HL-60 (cell line): ENCODE data around the gene ARHGAP29.

Experiments
- DNase-seq, 2 experiments: peaks; one replicate each; pipeline ENCODE4 v3.0.0-alpha.2; 2010 to 2020; ENCODE audit warnings: low read depth in 1 of 2, low spot score in 1 of 2
- H3K27ac ChIP-seq: fragments of 250-450 bp; sonication (Bioruptor Pico); replicated peaks from 2 replicates; pipeline ENCODE4 v1.5.1; 2020; ENCODE audit warnings: mild to moderate bottlenecking, moderate library complexity
- H3K27me3 ChIP-seq: fragments of 250-450 bp; sonication (Bioruptor Pico); 2 replicates; pipeline ENCODE4 v1.5.1; 2021; ENCODE audit warnings: mild to moderate bottlenecking, moderate library complexity; ENCODE audit not compliant: insufficient read depth, poor library complexity, severe bottlenecking
- H3K4me3 ChIP-seq: replicated peaks from 2 replicates; pipeline ENCODE4 v1.5.1; 2011; ENCODE audit warnings: mild to moderate bottlenecking, control low read depth, low read length; ENCODE audit not compliant: insufficient read depth
- CTCF ChIP-seq: IDR thresholded peaks from one replicate; pipeline ENCODE4 v1.5.1; 2011; ENCODE audit warnings: low read length, control low read depth, inconsistent platforms; ENCODE audit not compliant: insufficient read depth
- GABPA ChIP-seq: IDR thresholded peaks from 2 replicates; pipeline ENCODE4 v1.6.1; 2012; ENCODE audit warnings: low read depth
- POLR2AphosphoS5 ChIP-seq: IDR thresholded peaks from 2 replicates; pipeline ENCODE4 v1.6.1; 2012; ENCODE audit warnings: low read depth
- REST ChIP-seq: IDR thresholded peaks from 2 replicates; pipeline ENCODE4 v1.6.1; 2012; ENCODE audit warnings: low read depth; ENCODE audit not compliant: insufficient replicate concordance
- SPI1 ChIP-seq: IDR thresholded peaks from 2 replicates; pipeline ENCODE4 v1.6.1; 2012; ENCODE audit warnings: low read depth, mild to moderate bottlenecking, borderline replicate concordance

Gene ARHGAP29

GRCh38 chr1:94218332-94218731, 19.1 kb downstream of the ARHGAP29 start:
- Histone ChIP-seq H3K4me3 (no peak overlapping the region), H3K27me3 (peaks cover 9% of the 10 kb centered on the region), H3K27ac (no peak overlapping the region)
- no peak for DNase-seq
- TF ChIP-seq POLR2AphosphoS5 = no peak
- no peak for TF ChIP-seq GABPA
- no peak for TF ChIP-seq SPI1
- TF ChIP-seq REST = no peak
- TF ChIP-seq CTCF = no peak

- Histone ChIP-seq H3K27ac (no peak overlapping the region), H3K27me3 (peaks cover 7% of the 10 kb centered on the region), H3K4me3 (no peak overlapping the region)
- no peak for DNase-seq
- TF ChIP-seq REST (no peak), GABPA (no peak), POLR2AphosphoS5 (no peak), SPI1 (no peak), CTCF (no peak)
These were observed 21.4 kb downstream of the ARHGAP29 start for GRCh38 chr1:94215955-94216354.

- no peak for DNase-seq
- Histone ChIP-seq H3K27me3 (peaks cover 2% of the 10 kb centered on the region), H3K4me3 (no peak overlapping the region), H3K27ac (no peak overlapping the region)
- TF ChIP-seq GABPA (no peak), SPI1 (no peak), CTCF (no peak), REST (no peak), POLR2AphosphoS5 (no peak)
These were observed 27.4 kb downstream of the ARHGAP29 start for GRCh38 chr1:94209982-94210381.
